22Rv1 (cell line): Measurements from ENCODE around the gene KCNQ1OT1.
"Not testable (repeated sequence)": the region's sequence is repeated elsewhere in the genome, so short reads cannot be mapped to it uniquely, and the experiment has no call there.

Experiments used
- H3K27ac ChIP-seq: fragments of 450-650 bp; 2 replicates; pipeline ENCODE4 v1.5.1; 2017
- CTCF ChIP-seq: fragments of 450-650 bp; IDR thresholded peaks from 2 replicates; pipeline ENCODE4 v1.5.1; 2017; ENCODE audit warnings: mild to moderate bottlenecking
- ZFX ChIP-seq: fragments of 450-650 bp; IDR thresholded peaks from 2 replicates; pipeline ENCODE4 v1.6.1; 2017; ENCODE audit warnings: antibody characterized with exemption, borderline replicate concordance

KCNQ1OT1 gene

GRCh38 chr11:2643746-2644145 is 56.0 kb downstream of the KCNQ1OT1 start:
- TF ChIP-seq ZFX (no peak), CTCF (no peak)
- H3K27ac ChIP-seq = no peak overlapping the region

GRCh38 chr11:2641623-2642022 is 58.2 kb downstream of the KCNQ1OT1 start:
- TF ChIP-seq ZFX (no peak), CTCF (no peak)
- H3K27ac ChIP-seq = no peak overlapping the region

- not testable (repeated sequence) for H3K27ac ChIP-seq
Observed at GRCh38 chr11:2639763-2640162, 60.0 kb downstream of the KCNQ1OT1 start.

GRCh38 chr11:2631161-2631560 is 68.6 kb downstream of the KCNQ1OT1 start:
- no peak overlapping the region for H3K27ac ChIP-seq
- no peak for TF ChIP-seq CTCF
- no peak for TF ChIP-seq ZFX

GRCh38 chr11:2630679-2631078 is 69.1 kb downstream of the KCNQ1OT1 start:
- no peak for TF ChIP-seq ZFX
- TF ChIP-seq CTCF = no peak
- H3K27ac ChIP-seq = no peak overlapping the region

- no peak overlapping the region for H3K27ac ChIP-seq
- TF ChIP-seq CTCF (no peak), ZFX (no peak)
Observed at GRCh38 chr11:2625183-2625582, 74.6 kb downstream of the KCNQ1OT1 start.

GRCh38 chr11:2621894-2622293 is 77.9 kb downstream of the KCNQ1OT1 start:
- no peak overlapping the region for H3K27ac ChIP-seq
- no peak for TF ChIP-seq ZFX
- TF ChIP-seq CTCF = no peak

- no peak for TF ChIP-seq CTCF
- TF ChIP-seq ZFX = no peak
Observed at GRCh38 chr11:2612884-2613571, 86.8 kb downstream of the KCNQ1OT1 start.

More at GRCh38 chr11:2612884-2613571, 86.8 kb downstream of the KCNQ1OT1 start:
- no peak overlapping the region for H3K27ac ChIP-seq
